ENCODE measurements around the gene AGK. TPM values are rescaled to one million over a fixed set of nuclear protein-coding genes. Genes with fewer than 3 reads are reported as not detected.

The AGK gene
- total and polyA plus RNA-seq, 7 donors: 5.8 to 15.4 (median 9.0) TPM

DNA sequence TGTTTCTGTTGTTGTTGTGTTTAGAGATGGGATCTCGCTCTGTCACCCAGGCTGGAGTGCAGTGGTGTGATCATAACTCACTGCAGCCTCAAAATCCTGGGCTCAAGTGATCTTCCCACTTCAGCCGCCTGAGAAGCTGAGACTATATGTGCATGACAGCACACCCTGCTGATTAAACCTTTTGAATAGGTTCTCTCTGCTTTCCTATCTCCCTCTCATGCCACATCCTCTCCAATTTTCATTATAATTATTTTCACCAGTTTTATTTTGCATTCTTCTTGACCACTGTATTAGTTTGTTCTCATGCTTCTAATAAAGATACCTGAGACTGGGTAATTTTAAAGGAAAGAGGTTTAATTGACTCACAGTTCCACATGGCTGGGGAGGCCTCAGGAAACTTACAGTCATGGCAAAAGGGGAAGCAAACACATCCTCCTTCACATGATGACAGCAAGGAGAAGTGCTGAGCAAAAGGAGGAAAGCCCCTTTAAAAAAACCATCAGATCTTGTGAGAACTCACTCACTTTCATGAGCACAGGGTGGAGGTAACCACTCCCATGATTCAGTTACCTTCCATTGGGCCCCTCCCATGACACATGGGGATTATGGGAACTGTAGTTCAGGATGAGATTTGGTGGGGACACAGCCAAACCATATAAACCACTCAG lies 12.9 kb downstream of the AGK start:
- 90 to 100% (median 99%) methylated on average over 2 of the region's 2 CpGs for WGBS, 3 donors
- intact Hi-C loops (cut with DNase I): no loop called here

DNA sequence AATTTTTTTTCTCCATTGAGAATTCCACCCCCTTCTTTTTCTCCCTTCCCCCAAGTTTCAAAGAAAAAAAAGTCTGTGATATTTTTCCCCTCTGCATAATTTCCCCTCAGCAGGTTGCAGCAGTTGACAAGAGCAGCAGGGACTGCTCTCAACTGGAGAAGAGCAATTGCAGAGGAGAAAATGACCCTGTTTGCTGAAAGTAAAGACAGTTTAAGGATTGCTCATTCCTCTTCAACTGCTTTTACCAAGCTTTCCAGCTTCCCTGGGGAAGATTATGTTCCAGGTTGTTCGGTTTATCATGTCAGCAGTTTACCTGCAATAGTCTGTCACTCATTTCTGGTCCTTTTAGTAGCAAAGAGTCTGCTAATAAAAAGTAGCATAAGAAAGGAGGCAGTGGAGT lies 16.2 kb downstream of the AGK start:
- TF ChIP-seq, protein P1, sequence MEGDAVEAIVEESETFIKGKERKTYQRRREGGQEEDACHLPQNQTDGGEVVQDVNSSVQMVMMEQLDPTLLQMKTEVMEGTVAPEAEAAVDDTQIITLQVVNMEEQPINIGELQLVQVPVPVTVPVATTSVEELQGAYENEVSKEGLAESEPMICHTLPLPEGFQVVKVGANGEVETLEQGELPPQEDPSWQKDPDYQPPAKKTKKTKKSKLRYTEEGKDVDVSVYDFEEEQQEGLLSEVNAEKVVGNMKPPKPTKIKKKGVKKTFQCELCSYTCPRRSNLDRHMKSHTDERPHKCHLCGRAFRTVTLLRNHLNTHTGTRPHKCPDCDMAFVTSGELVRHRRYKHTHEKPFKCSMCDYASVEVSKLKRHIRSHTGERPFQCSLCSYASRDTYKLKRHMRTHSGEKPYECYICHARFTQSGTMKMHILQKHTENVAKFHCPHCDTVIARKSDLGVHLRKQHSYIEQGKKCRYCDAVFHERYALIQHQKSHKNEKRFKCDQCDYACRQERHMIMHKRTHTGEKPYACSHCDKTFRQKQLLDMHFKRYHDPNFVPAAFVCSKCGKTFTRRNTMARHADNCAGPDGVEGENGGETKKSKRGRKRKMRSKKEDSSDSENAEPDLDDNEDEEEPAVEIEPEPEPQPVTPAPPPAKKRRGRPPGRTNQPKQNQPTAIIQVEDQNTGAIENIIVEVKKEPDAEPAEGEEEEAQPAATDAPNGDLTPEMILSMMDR (IDR thresholded peaks at IDR 0.05): no peak
- Histone ChIP-seq H3K36me3 (ENCODE audit: insufficient read depth in 1 of 2, low read depth in 1 of 2) (peaks cover 0 to 25% of the 10 kb centered on the region in 2 donors), H3K4me3 (no peak overlapping the region), H3K27me3 (ENCODE audit: insufficient read depth in 3 of 3, low read length in 2 of 3) (no peaks in the 10 kb centered on the region), H3K27ac (no peak overlapping the region), H3K9me3 (no peaks in the 10 kb centered on the region), H3K4me1 (peaks cover 9% of the 10 kb centered on the region)
- WGBS, 3 donors: 71 to 100% (median 85%) methylated on average over 1 of the region's 1 CpG
- DNase-seq (no peak), ATAC-seq (no peak)
- intact Hi-C loops (cut with DNase I): no loop called here

More for the DNA sequence above, 12.9 kb downstream of the AGK start:
- H3K4me3 ChIP-seq: no peak overlapping the region
- ATAC-seq (no peak), DNase-seq (no peak)
- TF ChIP-seq, protein P1 (IDR thresholded peaks at IDR 0.05): no peak
- no peak overlapping the region for H3K27ac ChIP-seq
- no peaks in the 10 kb centered on the region for H3K27me3 ChIP-seq (ENCODE audit: insufficient read depth in 3 of 3, low read length in 2 of 3)
- H3K36me3 ChIP-seq (ENCODE audit: insufficient read depth in 1 of 2, low read depth in 1 of 2): peaks cover 0 to 25% of the 10 kb centered on the region in 2 donors
- peaks cover 11% of the 10 kb centered on the region for H3K9me3 ChIP-seq
- peaks cover 9% of the 10 kb centered on the region for H3K4me1 ChIP-seq

GRCh38 chr7:141568227-141568626 lies 17.0 kb downstream of the AGK start:
- Histone ChIP-seq H3K9me3 (no peaks in the 10 kb centered on the region), H3K4me1 (peaks cover 9% of the 10 kb centered on the region), H3K27ac (no peak overlapping the region), H3K4me3 (no peak overlapping the region), H3K36me3 (ENCODE audit: insufficient read depth in 1 of 2, low read depth in 1 of 2) (peaks cover 0 to 25% of the 10 kb centered on the region in 2 donors), H3K27me3 (ENCODE audit: insufficient read depth in 3 of 3, low read length in 2 of 3) (no peaks in the 10 kb centered on the region)
- peak in 3 of 4 donors; percentile 68 to 80 (median 74) for ATAC-seq
- intact Hi-C loops (cut with DNase I): no loop called here
- no peak for DNase-seq
- WGBS, 3 donors: 26 to 40% (median 31%) methylated on average over 4 of the region's 4 CpGs
- TF ChIP-seq, protein P1 (IDR thresholded peaks at IDR 0.05): no peak

DNA sequence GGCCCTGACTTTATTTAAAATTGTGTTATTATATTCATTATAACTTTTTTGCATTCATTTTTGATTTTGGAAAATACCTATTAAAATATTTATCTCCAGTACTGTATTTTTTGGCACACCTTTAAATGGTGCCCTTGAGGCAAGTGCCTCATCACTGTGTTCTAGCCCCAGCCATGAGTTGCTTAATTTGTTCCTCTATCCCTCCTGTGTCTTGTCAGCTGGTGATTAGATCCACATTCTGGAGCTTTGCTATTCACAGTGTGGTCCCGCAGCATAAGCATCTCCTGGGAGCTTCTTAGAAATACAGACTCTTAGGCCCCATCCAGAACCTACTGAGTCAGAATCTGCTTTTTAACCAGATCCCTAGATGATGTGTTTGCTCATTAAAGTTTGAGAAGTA lies 19.8 kb downstream of the AGK start:
- H3K4me1 ChIP-seq: peaks cover 25% of the 10 kb centered on the region
- DNase-seq (no peak), ATAC-seq (peak in 3 of 4 donors; percentile 32 to 54 (median 44))
- intact Hi-C loops (cut with DNase I): no loop called here
- no peak overlapping the region for H3K4me3 ChIP-seq
- no peaks in the 10 kb centered on the region for H3K27me3 ChIP-seq (ENCODE audit: insufficient read depth in 3 of 3, low read length in 2 of 3)
- peaks cover 0 to 8% of the 10 kb centered on the region in 2 donors for H3K36me3 ChIP-seq (ENCODE audit: insufficient read depth in 1 of 2, low read depth in 1 of 2)
- no peak overlapping the region for H3K27ac ChIP-seq
- no peaks in the 10 kb centered on the region for H3K9me3 ChIP-seq
- WGBS, 3 donors: 78 to 87% (median 85%) methylated on average over 1 of the region's 1 CpG
- TF ChIP-seq, protein P1 (IDR thresholded peaks at IDR 0.05): no peak

GRCh38 chr7:141572175-141572574 lies 21.0 kb downstream of the AGK start:
- no peaks in the 10 kb centered on the region for H3K36me3 ChIP-seq (ENCODE audit: insufficient read depth in 1 of 2, low read depth in 1 of 2)
- no peak for ATAC-seq
- DNase-seq: no peak
- no peaks in the 10 kb centered on the region for H3K27me3 ChIP-seq (ENCODE audit: insufficient read depth in 3 of 3, low read length in 2 of 3)
- no peak overlapping the region for H3K4me3 ChIP-seq
- TF ChIP-seq, protein P1 (IDR thresholded peaks at IDR 0.05): no peak
- intact Hi-C loops (cut with DNase I): no loop called here
- H3K9me3 ChIP-seq: no peaks in the 10 kb centered on the region
- H3K4me1 ChIP-seq: peaks cover 25% of the 10 kb centered on the region
- H3K27ac ChIP-seq: peak overlapping the region; percentile 7

All from psoas muscle (tissue), 8 donors.